Parathyroid adenoma (tissue), 2 donors: Measurements from ENCODE around the gene ALDH3B2.
"Not testable (repeated sequence)": the region's sequence is repeated elsewhere in the genome, so short reads cannot be mapped to it uniquely, and the experiment has no call there.

Source experiments
- H2AFZ ChIP-seq: fragments of 300-600 bp; sonication (generic); one replicate; pipeline ENCODE4 v1.7.0; 2017; ENCODE audit warnings: antibody characterized with exemption, mild to moderate bottlenecking
- H3K27ac ChIP-seq: fragments of 300-600 bp; sonication (generic); one replicate; pipeline ENCODE4 v1.7.0; 2017
- H3K27me3 ChIP-seq: fragments of 300-600 bp; sonication (generic); one replicate; pipeline ENCODE4 v1.7.0; 2017; ENCODE audit warnings: low read length; ENCODE audit not compliant: control insufficient read depth, insufficient read depth
- H3K36me3 ChIP-seq: fragments of 300-600 bp; sonication (generic); one replicate; pipeline ENCODE4 v1.7.0; 2017; ENCODE audit warnings: low read length; ENCODE audit not compliant: control insufficient read depth, insufficient read depth
- H3K4me1 ChIP-seq: fragments of 300-600 bp; sonication (generic); one replicate; pipeline ENCODE4 v1.7.0; 2017; ENCODE audit warnings: control low read depth
- H3K4me2 ChIP-seq: fragments of 300-600 bp; sonication (generic); one replicate; pipeline ENCODE4 v1.7.0; 2017; ENCODE audit warnings: low read length
- H3K4me3 ChIP-seq: fragments of 300-600 bp; sonication (generic); one replicate; pipeline ENCODE4 v1.7.0; 2017; ENCODE audit warnings: low read depth, low read length
- H3K79me2 ChIP-seq: fragments of 300-600 bp; sonication (generic); one replicate; pipeline ENCODE4 v1.7.0; 2017; ENCODE audit warnings: control low read depth
- H3K9ac ChIP-seq: fragments of 300-600 bp; sonication (generic); one replicate; pipeline ENCODE4 v1.7.0; 2017; ENCODE audit warnings: mild to moderate bottlenecking
- H3K9me3 ChIP-seq: fragments of 300-600 bp; sonication (generic); one replicate; pipeline ENCODE4 v1.7.0; 2017; ENCODE audit warnings: low read length; ENCODE audit not compliant: control insufficient read depth
- CTCF ChIP-seq: fragments of 300-600 bp; sonication (generic); IDR thresholded peaks from one replicate; pipeline ENCODE4 v1.7.0; 2017; ENCODE audit warnings: antibody characterized with exemption, mild to moderate bottlenecking
- donor health status: primary hyperparathyroidism.

Gene ALDH3B2

GRCh38 chr11:67640021-67640757, 34.2 kb downstream of the ALDH3B2 start:
- Histone ChIP-seq H3K79me2 (no peaks in the 10 kb centered on the region), H3K9ac (no peak overlapping the region), H3K4me3 (no peak overlapping the region), H3K9me3 (no peaks in the 10 kb centered on the region), H3K4me2 (no peak overlapping the region), H3K27ac (no peak overlapping the region), H3K27me3 (no peaks in the 10 kb centered on the region), H2AFZ (no peak overlapping the region), H3K4me1 (no peaks in the 10 kb centered on the region), H3K36me3 (no peaks in the 10 kb centered on the region)
- peak; percentile 49 for TF ChIP-seq CTCF

- no peak for TF ChIP-seq CTCF
- Histone ChIP-seq H3K4me2 (no peak within 1 kb of the TSS), H3K79me2 (no peaks in the 10 kb centered on the region), H3K9me3 (no peaks in the 10 kb centered on the region), H3K36me3 (no peaks in the 10 kb centered on the region), H3K4me1 (no peaks in the 10 kb centered on the region), H2AFZ (no peak within 1 kb of the TSS), H3K9ac (no peak within 1 kb of the TSS), H3K27ac (no peak within 1 kb of the TSS), H3K27me3 (no peaks in the 10 kb centered on the region), H3K4me3 (no peak within 1 kb of the TSS)
Observed at GRCh38 chr11:67639438-67639859, 35.0 kb downstream of the ALDH3B2 start, which contains the start of gene TBX10. TSS of gene TBX10 (minus strand) at chr11:67639763. CDS start at chr11:67639472, 291 bp downstream.

GRCh38 chr11:67638535-67639437, 35.6 kb downstream of the ALDH3B2 start:
- Histone ChIP-seq H3K9ac (no peak overlapping the region), H3K36me3 (no peaks in the 10 kb centered on the region), H3K4me3 (no peak overlapping the region), H3K9me3 (no peaks in the 10 kb centered on the region), H2AFZ (no peak overlapping the region), H3K79me2 (no peaks in the 10 kb centered on the region), H3K27ac (no peak overlapping the region), H3K4me2 (no peak overlapping the region), H3K27me3 (no peaks in the 10 kb centered on the region), H3K4me1 (no peaks in the 10 kb centered on the region)
- no peak for TF ChIP-seq CTCF

GRCh38 chr11:67637441-67637840, 37.0 kb downstream of the ALDH3B2 start:
- not testable (repeated sequence) for H2AFZ ChIP-seq, H3K4me2 ChIP-seq, H3K4me1 ChIP-seq, H3K79me2 ChIP-seq, H3K4me3 ChIP-seq, H3K27me3 ChIP-seq, H3K9ac ChIP-seq, H3K9me3 ChIP-seq, H3K27ac ChIP-seq, H3K36me3 ChIP-seq

DNA sequence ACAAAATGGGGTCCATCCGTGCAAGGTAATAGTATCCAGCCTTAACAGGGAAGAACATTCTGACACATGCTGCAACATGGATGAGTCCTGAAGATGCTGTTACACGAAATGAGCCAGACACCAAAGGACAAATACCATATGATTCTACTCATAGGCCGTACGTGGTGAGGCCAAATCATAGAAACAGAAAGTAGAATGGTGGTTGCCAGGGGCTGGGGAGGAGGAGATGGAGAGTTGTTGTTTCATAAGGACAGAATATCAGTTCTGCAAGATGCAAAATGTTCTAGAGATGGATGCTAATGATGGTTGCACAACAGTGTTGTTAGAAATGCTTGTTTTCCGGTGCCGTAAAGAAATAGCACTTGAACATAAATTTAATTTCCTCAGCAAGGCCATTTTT, 37.5 kb downstream of the ALDH3B2 start:
- no peaks in the 10 kb centered on the region for H3K79me2 ChIP-seq
- no peaks in the 10 kb centered on the region for H3K36me3 ChIP-seq
- no peak overlapping the region for H3K9ac ChIP-seq
- H3K4me2 ChIP-seq, result no peak overlapping the region
- no peaks in the 10 kb centered on the region for H3K27me3 ChIP-seq
- no peak overlapping the region for H3K27ac ChIP-seq
- TF ChIP-seq CTCF, result no peak
- H3K9me3 ChIP-seq, result no peaks in the 10 kb centered on the region
- peaks cover 6% of the 10 kb centered on the region for H3K4me1 ChIP-seq
- H3K4me3 ChIP-seq, result no peak overlapping the region
- H2AFZ ChIP-seq, result no peak overlapping the region
